ENCODE measurements around the gene SH3PXD2B. TPM values are rescaled to one million over a fixed set of nuclear protein-coding genes. Genes with fewer than 3 reads are reported as not detected.

The SH3PXD2B gene
- total RNA-seq, 1 donor: 46.7 TPM

GRCh38 chr5:172380301-172380986 lies 73.9 kb downstream of the SH3PXD2B start:
- DNase-seq (ENCODE audit: low read depth): no peak
- no peak overlapping the region for H3K4me3 ChIP-seq (ENCODE audit: low read depth, low read length)
- TF ChIP-seq CTCF (IDR thresholded peaks at IDR 0.05; ENCODE audit: insufficient read depth, low read length): no peak

GRCh38 chr5:172379481-172379880 lies 74.8 kb downstream of the SH3PXD2B start:
- no peak for TF ChIP-seq CTCF (IDR thresholded peaks at IDR 0.05; ENCODE audit: insufficient read depth, low read length)
- no peak overlapping the region for H3K4me3 ChIP-seq (ENCODE audit: low read depth, low read length)
- DNase-seq (ENCODE audit: low read depth): no peak

GRCh38 chr5:172377856-172378255 lies 76.5 kb downstream of the SH3PXD2B start:
- DNase-seq (ENCODE audit: low read depth): no peak
- H3K4me3 ChIP-seq (ENCODE audit: low read depth, low read length): no peak overlapping the region
- TF ChIP-seq CTCF (IDR thresholded peaks at IDR 0.05; ENCODE audit: insufficient read depth, low read length): no peak

DNA sequence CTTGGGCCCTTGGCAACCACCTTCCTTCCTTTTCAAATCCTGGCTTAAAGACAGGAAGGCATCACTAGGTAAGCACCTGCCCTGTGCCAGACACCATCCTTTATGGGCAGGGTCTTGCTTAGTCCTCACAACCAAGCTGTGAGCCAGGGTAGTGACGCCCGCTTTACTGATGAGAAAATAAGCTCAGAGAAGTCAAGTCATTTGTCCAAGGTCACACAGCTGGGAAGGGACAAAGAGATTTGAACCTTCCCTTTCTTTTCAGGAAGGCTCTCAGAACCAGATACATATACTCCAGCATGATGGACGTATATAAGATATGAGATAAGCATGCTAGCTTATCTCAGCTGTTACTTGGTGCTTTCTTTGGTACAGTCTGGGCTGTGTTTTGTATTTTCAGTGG lies 76.9 kb downstream of the SH3PXD2B start:
- DNase-seq (ENCODE audit: low read depth): no peak
- no peak overlapping the region for H3K4me3 ChIP-seq (ENCODE audit: low read depth, low read length)
- no peak for TF ChIP-seq CTCF (IDR thresholded peaks at IDR 0.05; ENCODE audit: insufficient read depth, low read length)

- no peak overlapping the region for H3K4me3 ChIP-seq (ENCODE audit: low read depth, low read length)
- TF ChIP-seq CTCF (IDR thresholded peaks at IDR 0.05; ENCODE audit: insufficient read depth, low read length): no peak
- DNase-seq (ENCODE audit: low read depth): no peak
These were observed 79.5 kb downstream of the SH3PXD2B start for GRCh38 chr5:172374783-172375182.

- DNase-seq (ENCODE audit: low read depth): no peak
- no peak overlapping the region for H3K4me3 ChIP-seq (ENCODE audit: low read depth, low read length)
- TF ChIP-seq CTCF (IDR thresholded peaks at IDR 0.05; ENCODE audit: insufficient read depth, low read length): no peak
These were observed 80.6 kb downstream of the SH3PXD2B start for GRCh38 chr5:172373680-172374079.

DNA sequence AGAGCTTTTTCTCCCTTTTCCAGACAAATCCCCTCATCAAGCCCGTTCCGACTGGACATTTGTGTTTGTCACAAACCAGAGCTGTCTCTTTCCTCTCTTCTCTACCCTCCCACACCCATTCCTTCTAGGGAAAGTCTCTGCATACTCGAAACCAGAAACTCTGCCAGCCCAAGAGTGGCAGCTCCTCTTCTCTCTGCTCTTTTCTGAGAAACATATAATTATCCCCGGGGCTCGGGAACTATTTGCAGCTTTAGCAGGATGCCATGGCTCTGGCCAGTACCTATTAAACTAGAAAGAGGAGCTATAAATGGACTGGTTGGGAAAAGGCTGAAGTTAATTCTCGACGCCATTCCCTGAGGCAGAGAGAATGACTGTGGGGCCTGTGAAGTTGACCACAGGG lies 82.6 kb downstream of the SH3PXD2B start:
- no peak for TF ChIP-seq CTCF (IDR thresholded peaks at IDR 0.05; ENCODE audit: insufficient read depth, low read length)
- no peak for DNase-seq (ENCODE audit: low read depth)
- H3K4me3 ChIP-seq (ENCODE audit: low read depth, low read length): no peak overlapping the region
